GM18907 (cell line): ENCODE measurements around the gene TAF1C.

ENCODE experiments used
- ATAC-seq: cut with Tn5 transposase; IDR thresholded peaks from one replicate; pipeline ENCODE4 v1.9.1; 2021; ENCODE audit warnings: mild to moderate bottlenecking, moderate library complexity; ENCODE audit not compliant: unreplicated experiment

TAF1C gene

GRCh38 chr16:84184775-84185174 is 2.1 kb downstream of the TAF1C start:
- ATAC-seq = no peak

DNA sequence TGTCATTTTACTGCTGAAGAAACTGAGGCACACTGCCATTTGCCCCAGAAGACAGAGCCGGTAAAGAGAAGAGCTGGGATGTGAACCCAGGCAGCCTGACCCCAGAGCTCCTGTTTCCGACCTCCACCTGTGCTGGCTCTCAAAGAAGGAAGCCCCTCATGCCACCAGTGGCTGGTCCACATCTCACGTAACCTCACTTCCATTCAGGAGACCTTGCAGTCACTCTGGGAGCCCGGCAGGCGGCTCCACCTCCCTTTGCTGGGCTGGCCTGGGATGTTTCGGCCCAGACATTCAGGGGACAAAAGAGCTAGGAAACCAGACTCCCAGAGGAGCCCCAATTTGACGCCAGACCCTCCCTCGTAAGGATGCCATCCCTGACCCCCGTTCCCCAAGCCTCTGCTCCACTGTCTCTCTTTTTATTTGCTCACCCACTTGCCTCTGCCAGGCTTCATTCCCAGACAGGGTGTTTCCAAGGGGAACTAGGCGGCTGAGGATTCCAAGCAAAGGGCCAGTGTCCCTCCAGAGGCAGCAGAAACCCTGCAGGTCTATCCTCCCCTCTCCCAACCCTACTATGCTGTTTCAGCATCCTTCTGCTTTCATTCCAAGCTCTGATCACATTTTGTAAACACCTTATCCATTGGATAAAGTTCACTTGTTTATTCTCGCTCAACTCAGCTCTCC is 2.8 kb downstream of the TAF1C start:
- ATAC-seq = no peak

DNA sequence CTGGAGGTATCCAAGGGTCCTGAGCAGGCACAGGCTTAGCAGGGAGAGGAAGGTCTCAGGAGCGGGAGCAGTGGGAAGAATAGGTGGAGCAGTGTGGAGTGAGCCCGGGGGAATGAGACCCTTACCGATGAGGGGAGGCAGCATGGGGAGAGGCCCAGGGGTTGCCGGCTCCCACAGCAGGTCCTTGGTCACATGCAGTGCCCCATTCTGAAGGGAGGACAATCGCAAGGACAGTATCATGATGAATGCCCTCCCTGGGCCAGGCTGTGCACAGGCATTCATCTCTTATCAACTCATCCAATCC is 3.3 kb downstream of the TAF1C start:
- ATAC-seq = no peak

DNA sequence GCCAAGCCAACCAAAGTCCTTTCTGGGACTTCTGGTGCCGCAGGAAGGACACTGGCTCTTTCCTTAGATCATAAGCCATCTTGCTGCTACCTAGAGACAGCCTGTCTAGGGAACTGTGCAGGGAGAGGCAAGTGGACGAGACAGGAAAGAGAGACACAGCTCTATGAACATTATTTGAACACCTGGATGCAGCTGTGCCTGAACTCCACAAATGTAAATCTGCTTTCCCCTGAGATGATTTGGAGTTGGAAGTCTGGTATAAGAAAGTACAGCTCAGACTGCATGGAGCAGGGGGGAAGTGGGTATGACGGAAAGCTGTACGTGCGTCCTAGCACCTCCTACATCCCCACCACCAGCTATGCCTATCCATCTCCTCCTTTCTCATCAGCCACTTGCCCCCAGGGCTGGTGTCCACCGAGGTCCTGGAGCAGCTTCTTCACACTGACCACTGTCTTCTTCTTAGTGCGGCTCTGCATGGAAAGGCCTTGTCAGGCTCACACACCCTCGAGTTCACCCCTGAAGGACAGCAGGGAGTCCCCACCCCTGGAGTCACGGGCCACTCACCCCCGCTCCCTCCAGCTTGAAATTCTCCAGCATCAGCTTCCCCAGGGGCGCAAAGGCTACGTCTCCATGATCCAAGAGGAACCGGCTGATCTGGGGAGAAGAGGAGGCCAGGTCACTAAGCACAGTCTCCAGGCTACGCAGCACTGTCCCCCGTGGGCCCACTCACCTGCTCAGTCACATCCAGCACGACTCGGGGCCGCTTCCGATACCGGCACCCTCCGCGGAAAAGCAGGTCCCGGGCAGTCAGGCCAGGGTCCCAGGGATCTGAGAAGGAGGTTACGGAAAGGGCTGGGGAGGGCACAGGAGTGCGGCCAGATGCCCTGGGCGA is 3.9 kb downstream of the TAF1C start:
- no peak for ATAC-seq

DNA sequence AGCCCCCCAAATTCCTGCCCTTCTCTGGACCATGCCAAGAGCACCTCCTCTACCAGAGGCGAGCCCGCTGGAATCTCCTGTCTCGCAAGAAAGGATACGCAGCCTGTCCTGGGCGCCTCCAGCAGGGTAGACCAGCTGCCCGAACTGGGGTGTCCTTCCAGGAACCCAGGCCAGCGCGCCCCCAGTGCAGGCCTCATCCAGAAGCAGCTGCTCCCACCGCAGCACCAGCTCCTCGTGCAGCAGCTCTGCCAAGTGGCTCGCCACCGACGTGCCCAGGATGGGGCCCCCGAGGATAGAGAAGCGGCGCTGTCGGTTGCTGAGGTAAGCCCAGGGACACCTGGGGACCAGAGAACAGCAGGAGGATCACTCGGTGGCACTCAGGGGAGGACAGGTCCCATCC is 4.8 kb downstream of the TAF1C start:
- no peak for ATAC-seq

DNA sequence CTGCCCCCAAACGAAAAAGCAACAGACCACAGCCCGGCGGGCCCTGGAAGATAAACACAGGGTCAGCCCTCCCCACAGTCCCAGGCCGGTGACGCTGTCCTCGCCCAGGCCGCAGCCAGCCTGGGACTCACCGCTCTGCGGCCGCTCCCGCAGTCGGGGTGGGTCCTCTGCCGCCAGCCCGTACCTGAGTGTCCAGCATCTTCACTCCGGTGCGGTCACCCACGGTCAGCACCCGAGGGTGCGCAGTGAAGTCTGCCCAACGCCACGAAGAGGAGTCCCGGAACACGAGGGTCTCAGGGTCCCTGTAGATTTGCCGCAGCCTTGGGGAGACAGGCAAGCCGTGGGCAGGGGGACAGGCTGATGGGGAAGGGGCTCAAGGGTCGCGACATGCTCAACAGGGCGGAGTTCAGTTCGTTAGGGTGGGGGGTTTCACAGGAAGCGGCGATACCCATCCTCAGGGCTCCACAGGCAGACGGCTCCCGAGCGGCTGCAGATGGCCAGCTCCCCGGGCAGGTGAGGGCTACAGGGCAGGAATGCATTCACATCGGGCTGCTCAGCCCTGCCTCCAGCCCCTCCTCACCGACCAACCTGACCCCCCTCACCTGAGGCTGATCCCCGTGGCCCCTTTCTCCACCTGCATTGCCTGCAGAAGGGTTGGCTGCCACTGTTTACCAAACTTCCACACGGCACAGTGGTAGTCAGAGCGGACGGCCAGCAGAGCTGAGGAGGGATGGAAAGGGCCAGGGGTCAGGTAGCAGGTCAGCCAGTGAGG is 5.5 kb downstream of the TAF1C start:
- no peak for ATAC-seq

GRCh38 chr16:84180519-84181140 is 6.2 kb downstream of the TAF1C start:
- ATAC-seq = no peak

DNA sequence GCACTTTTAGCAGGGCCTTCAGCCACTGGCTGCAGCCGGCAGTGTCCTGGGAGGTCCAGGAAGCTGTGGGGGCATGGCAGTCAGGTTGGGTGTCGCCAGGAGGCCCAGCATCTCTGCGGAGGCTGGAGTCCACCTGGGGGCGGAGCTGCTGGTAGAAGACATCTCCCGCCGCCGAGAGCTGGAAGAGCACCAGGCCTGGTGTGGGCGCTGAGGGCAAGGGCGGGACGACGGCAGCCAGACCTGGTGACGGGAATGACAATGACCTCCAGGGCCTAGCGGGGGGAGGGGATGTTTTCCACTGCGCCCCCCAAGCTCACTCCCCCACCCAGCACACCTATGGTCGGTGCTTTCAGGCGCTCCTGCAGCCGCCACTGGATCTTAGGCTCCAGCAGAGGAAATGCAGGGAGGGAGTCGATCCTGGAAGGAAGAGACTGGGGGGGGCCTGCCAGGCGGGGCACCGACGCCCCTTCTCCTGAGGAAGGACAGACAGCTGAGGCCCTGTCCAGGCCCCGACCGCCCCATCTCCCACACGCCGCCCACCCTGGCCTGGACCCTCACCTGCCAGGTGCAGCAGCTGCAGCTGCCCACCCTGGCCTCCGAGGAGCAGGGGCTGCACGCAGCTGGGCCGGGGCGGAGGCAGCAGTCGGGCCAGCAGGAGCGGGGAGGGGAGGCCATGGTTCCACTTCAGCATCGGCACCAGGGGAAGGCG is 7.1 kb downstream of the TAF1C start:
- no peak for ATAC-seq

GRCh38 chr16:84178892-84179611 is 7.8 kb downstream of the TAF1C start:
- ATAC-seq = no peak

DNA sequence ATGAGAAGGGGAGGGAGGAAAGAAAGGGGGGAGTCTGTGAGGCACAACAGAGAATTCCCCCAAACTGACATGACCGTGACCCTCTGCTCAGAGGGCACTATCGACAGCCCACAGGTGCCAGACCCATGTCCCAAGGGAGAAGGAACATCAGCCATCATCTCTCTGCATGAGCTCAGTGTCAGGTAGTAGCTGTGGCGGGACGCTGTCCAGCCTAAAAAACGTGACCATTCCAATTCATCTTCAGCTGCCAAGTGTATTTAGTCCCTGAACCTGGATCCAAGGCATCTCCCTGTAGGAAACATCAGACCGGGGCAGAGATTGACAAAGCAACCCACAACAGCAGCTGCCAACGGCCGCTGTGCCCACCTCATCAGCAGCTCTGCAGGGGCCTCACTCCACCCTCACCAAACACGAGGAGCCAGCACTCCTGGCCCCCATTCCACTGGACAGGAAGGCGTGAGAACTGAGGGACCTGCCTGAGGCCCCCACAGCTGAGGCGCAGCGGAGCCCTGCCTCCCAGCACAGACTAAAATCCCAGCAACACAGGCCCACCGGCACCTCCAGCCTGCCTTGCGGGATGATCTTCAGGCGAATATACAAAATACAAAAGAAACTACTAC is 8.6 kb downstream of the TAF1C start:
- ATAC-seq = no peak

DNA sequence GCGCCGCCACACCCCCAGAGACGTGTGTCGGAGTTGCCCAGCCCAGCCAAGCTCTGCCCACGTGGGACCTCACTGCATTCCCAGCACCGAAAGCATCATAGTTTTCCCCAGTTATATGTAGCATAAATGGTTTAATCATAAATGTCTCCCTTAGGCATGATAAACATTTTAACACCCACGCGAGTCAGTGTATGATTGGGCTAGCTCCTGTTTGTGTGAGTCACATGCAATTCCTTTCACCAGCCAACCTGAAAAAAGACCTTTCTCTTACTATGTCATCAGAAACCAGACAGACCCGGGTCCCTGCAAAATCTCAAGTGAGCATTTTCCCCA is 9.2 kb downstream of the TAF1C start:
- ATAC-seq = no peak

GRCh38 chr16:84176192-84177053 is 10.4 kb downstream of the TAF1C start:
- ATAC-seq = no peak

GRCh38 chr16:84175350-84176081 is 11.3 kb downstream of the TAF1C start:
- ATAC-seq = no peak

- no peak for ATAC-seq
Measured at GRCh38 chr16:84174396-84174795, 12.5 kb downstream of the TAF1C start.

DNA sequence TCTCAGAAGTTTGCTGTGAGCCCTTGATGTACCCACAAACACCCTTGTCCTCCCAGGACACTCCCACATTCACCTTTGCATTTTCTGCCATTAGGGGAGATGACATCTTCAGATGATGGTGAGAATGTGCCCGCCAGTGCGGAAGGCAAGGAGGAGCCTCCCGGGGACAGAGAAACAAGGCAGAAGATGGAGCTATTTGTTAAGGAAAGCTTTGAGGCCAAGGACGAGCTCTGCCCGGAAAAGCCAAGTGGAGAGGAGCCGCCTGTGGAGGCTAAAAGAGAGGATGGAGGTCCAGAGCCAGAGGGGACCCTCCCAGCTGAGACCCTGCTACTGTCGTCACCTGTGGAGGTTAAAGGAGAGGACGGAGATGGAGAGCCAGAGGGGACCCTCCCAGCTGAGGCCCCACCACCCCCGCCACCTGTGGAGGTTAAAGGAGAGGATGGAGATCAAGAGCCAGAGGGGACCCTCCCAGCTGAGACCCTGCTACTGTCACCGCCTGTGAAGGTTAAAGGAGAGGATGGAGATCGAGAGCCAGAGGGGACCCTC is 17.0 kb downstream of the TAF1C start:
- no peak for ATAC-seq

- no peak for ATAC-seq
Measured at GRCh38 chr16:84166796-84167695, 19.8 kb downstream of the TAF1C start.

- no peak for ATAC-seq
Measured at GRCh38 chr16:84165746-84166145, 21.1 kb downstream of the TAF1C start.
